NT2/D1 (cell line): ENCODE data around the gene DSCAML1.

Source experiments
- DNase-seq: peaks from one replicate; pipeline ENCODE4 v3.0.0-alpha.2; 2011; ENCODE audit warnings: low read depth, low spot score
- H3K27me3 ChIP-seq: 2 replicates; pipeline ENCODE4 v1.6.0; 2011; ENCODE audit warnings: mild to moderate bottlenecking; ENCODE audit not compliant: insufficient read length, insufficient read depth
- H3K36me3 ChIP-seq: 2 replicates; pipeline ENCODE4 v1.6.1; 2011; ENCODE audit warnings: mild to moderate bottlenecking, low read length, mixed read lengths; ENCODE audit not compliant: insufficient read depth, insufficient read length
- H3K4me1 ChIP-seq: 2 replicates; pipeline ENCODE4 v1.5.1; 2011; ENCODE audit not compliant: insufficient read depth, insufficient read length
- H3K4me3 ChIP-seq: 2 replicates; pipeline ENCODE4 v1.5.1; 2011; ENCODE audit warnings: low read depth; ENCODE audit not compliant: insufficient read length
- H3K9ac ChIP-seq: 2 replicates; pipeline ENCODE4 v1.6.0; 2011; ENCODE audit warnings: low read depth; ENCODE audit not compliant: insufficient read length
- H3K9me3 ChIP-seq: 2 replicates; pipeline ENCODE4 v1.5.1; 2011; ENCODE audit warnings: mild to moderate bottlenecking, low read length; ENCODE audit not compliant: insufficient read depth
- SUZ12 ChIP-seq: IDR thresholded peaks from 2 replicates; pipeline ENCODE4 v1.6.1; 2011; ENCODE audit not compliant: insufficient read length, insufficient read depth; ENCODE audit errors: extremely low read depth
- YY1 ChIP-seq: IDR thresholded peaks from 2 replicates; pipeline ENCODE4 v1.6.1; 2011; ENCODE audit not compliant: insufficient read length, insufficient read depth
- ZNF274 ChIP-seq: IDR thresholded peaks from 2 replicates; pipeline ENCODE4 v1.6.1; 2011; ENCODE audit warnings: mild to moderate bottlenecking, low read depth, low read length

The DSCAML1 gene

DNA sequence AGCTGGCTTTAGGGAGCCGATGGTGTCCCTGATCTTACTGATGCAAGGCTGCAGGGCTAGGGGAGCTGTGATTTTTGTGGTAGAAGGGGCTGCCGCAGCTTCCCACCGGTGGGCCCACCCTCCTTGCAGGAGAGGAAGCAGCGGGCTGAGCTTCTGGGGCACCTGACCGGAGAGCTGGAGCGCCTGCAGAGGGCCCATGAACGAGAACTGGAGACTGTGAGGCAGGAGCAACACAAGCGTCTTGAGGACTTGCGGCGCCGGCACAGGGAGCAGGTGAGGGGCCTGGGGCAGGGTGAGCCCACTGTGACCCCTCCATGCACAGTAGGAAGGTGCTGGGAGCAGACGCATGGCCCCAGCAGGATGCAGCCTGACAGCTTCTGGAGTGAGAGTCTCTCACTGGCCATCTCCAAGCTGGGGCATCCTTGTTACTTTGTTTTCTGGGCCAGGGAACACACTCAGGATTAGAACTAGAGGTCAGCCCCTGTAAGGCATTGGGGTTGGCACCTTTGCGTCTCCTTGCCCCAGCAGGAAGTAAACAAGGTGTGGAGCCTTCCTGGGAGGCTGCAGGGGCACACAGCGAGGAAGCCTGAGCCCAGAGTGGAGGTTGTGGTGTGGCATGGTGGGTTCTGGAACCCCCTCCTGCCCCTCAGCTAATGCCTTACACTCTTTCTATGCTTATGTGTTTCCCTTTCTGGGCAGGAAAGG is 402.6 kb downstream of the DSCAML1 start:
- no peaks in the 10 kb centered on the region for H3K4me1 ChIP-seq
- H3K36me3 ChIP-seq, result peaks cover 82% of the 10 kb centered on the region
- no peak for DNase-seq
- peaks cover 24% of the 10 kb centered on the region; the same call in 1 of the 2 replicates for H3K9me3 ChIP-seq
- no peaks in the 10 kb centered on the region for H3K27me3 ChIP-seq
- no peak overlapping the region for H3K4me3 ChIP-seq
- H3K9ac ChIP-seq, result no peak overlapping the region
- TF ChIP-seq SUZ12 (no peak), YY1 (no peak), ZNF274 (no peak)

DNA sequence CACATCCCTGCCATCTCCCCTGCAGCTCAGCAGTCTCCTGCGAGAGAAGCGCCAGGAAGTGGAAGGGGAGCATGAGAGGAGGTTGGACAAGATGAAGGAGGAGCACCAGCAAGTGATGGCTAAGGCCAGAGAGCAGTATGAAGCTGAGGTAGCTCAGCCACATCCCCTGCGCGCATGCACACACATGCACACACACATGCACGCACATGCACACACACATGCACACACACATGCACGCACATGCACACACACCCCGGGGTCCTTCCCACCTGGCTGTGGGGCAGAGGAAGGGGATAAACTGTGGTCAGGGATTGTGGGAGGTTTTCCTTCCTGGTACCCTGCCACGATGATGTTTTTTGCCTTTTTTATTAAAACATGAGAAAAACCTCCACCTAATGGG is 404.0 kb downstream of the DSCAML1 start:
- DNase-seq, result no peak
- Histone ChIP-seq H3K4me1 (no peaks in the 10 kb centered on the region), H3K9me3 (0 out of 2 replicates have a peak, but pooled peaks cover 12% of the 10 kb centered on the region), H3K36me3 (peaks cover 78% of the 10 kb centered on the region), H3K9ac (no peak overlapping the region), H3K4me3 (no peak overlapping the region), H3K27me3 (no peaks in the 10 kb centered on the region)
- no peak for TF ChIP-seq SUZ12
- no peak for TF ChIP-seq YY1
- TF ChIP-seq ZNF274, result no peak

DNA sequence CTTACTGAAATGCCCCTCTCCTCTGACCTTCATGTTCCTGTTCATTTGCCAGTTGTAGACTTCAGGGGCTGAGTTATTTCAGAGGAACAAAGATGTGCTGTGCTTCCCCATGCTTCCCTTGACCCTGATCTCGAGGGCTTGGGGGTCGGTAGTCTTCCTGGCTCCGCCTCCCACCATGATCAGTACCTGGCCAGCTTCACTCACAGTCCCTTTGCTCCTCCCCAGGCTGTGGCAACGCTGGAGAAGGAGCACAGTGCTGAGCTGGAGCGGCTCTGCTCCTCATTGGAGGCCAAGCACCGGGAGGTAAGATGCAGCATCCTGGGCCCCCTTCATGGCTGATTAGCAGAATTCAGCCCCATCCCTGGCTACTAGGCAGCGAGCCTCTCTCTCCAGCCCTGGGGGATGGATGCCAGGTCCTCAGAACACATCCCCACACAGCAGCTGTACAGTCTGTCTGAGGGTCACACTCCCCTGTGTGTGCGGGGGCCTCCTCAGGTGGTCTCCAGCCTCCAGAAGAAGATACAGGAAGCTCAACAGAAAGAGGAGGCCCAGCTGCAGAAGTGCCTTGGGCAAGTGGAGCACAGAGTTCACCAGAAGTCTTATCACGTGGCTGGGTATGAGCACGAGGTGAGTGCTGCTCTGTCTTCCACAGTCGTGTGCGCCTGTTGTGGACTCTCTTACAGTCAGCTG is 404.9 kb downstream of the DSCAML1 start:
- DNase-seq, result no peak
- no peaks in the 10 kb centered on the region for H3K4me1 ChIP-seq
- H3K9ac ChIP-seq, result peak overlapping the region; percentile 21
- H3K9me3 ChIP-seq, result 0 out of 2 replicates have a peak, but pooled peaks cover 6% of the 10 kb centered on the region
- TF ChIP-seq YY1 (no peak), SUZ12 (no peak), ZNF274 (no peak)
- H3K27me3 ChIP-seq, result no peaks in the 10 kb centered on the region
- peaks cover 80% of the 10 kb centered on the region for H3K36me3 ChIP-seq
- no peak overlapping the region for H3K4me3 ChIP-seq

DNA sequence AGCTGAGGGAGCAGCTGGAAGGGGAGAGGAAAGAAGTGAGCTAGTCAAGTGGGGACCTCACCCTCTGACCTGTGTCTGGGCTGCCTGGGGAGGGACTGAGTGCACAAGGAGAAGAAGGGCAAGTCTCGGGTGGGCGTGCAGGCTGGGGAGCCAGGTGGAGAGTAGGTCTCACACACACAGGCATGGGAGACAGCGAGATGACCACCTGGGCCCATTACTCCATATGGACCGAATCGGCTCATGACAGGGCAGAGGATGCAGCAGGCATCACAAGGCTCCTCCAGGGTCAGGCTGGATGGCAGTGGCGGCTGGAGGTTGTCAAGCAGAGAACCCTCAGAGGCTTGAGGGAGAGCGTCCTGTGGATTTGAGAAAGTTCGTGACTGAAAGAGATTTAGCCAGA is 405.8 kb downstream of the DSCAML1 start:
- Histone ChIP-seq H3K4me3 (no peak overlapping the region), H3K9me3 (no peaks in the 10 kb centered on the region), H3K4me1 (no peaks in the 10 kb centered on the region), H3K9ac (no peak overlapping the region), H3K27me3 (no peaks in the 10 kb centered on the region), H3K36me3 (peaks cover 80% of the 10 kb centered on the region)
- DNase-seq, result no peak
- no peak for TF ChIP-seq SUZ12
- no peak for TF ChIP-seq YY1
- no peak for TF ChIP-seq ZNF274

DNA sequence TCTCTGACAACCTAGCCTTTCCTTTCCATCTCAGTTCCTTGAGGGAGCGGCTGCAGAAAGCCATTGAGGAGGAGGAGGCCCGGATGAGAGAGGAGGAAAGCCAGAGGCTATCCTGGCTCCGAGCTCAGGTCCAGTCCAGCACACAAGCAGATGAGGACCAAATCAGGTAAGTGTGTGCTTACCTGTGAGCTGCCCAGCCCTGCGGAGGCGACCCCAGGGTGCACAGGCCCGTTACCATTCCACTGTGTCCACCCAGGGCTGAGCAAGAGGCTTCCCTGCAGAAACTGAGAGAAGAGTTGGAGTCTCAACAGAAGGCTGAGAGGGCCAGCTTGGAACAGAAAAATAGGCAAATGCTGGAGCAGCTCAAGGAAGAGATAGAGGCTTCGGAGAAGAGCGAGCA is 406.3 kb downstream of the DSCAML1 start:
- H3K4me3 ChIP-seq, result no peak overlapping the region
- no peaks in the 10 kb centered on the region for H3K4me1 ChIP-seq
- no peak for TF ChIP-seq YY1
- no peak for TF ChIP-seq SUZ12
- no peak for TF ChIP-seq ZNF274
- no peak for DNase-seq
- H3K9ac ChIP-seq, result no peak overlapping the region
- no peaks in the 10 kb centered on the region for H3K27me3 ChIP-seq
- no peaks in the 10 kb centered on the region for H3K9me3 ChIP-seq
- H3K36me3 ChIP-seq, result peaks cover 81% of the 10 kb centered on the region

DNA sequence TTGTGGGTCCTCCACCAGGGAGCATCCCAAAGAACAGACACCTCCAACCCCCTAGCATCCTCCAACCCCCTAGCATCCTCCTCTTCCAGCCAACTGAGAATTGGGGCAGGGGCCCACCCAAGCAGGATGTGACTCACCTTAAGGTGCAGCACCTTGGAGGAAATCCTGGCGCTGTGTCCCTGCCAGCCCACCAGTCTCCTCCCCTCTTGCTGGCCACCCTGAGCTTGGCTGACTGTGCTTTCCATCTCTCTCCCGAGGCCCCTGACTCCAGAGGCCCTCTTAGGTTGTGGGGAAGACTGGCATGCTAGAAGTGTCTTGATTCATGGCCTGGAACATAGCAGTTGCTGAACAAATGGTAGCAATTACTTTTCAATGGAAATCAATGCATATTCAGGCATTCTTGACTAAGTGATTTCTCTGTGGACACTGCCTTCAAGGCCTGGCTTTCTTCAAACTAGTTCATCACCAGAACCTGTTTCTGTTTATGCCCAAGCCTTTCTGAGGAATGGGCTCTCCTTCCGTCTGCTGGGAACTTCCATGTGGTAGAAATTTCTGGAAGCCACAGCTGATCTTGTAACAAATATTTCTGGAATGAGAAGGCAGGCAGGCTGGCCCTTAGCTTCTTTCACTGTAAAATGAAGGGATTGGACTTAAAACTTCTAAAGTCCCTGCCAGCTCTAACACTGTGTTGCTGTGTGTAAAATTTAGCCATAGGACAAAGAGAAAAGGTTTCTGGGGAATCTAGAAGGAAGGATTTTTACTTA is 408.8 kb downstream of the DSCAML1 start:
- peaks cover 75% of the 10 kb centered on the region for H3K36me3 ChIP-seq
- no peak overlapping the region for H3K4me3 ChIP-seq
- H3K9ac ChIP-seq, result no peak overlapping the region
- no peaks in the 10 kb centered on the region for H3K9me3 ChIP-seq
- DNase-seq, result no peak
- H3K4me1 ChIP-seq, result no peaks in the 10 kb centered on the region
- TF ChIP-seq SUZ12 (no peak), ZNF274 (no peak), YY1 (no peak)
- no peaks in the 10 kb centered on the region for H3K27me3 ChIP-seq

DNA sequence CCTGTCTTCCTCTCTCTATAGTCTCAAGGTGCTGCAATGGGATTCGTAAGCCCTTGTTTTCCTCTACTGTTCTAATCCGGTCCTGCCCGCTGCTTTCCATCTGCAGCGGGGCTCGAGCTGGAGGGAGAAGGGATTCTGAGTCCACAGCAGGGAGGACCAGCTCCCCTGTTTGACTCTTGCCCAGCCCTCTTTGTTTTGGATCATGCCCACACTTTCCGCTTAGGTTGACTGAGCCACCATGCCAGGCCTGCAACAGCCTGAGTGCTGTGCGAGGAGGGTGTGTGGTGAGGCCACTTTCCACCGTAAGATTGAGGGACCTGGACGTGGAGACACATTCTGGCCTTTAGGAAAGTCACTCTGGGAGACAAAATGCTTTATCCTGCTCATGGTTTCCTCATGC is 411.1 kb downstream of the DSCAML1 start:
- no peak overlapping the region for H3K9ac ChIP-seq
- no peak overlapping the region for H3K4me3 ChIP-seq
- no peak for TF ChIP-seq SUZ12
- no peak for TF ChIP-seq YY1
- DNase-seq, result no peak
- H3K27me3 ChIP-seq, result no peaks in the 10 kb centered on the region
- H3K36me3 ChIP-seq, result peaks cover 75% of the 10 kb centered on the region
- H3K4me1 ChIP-seq, result peaks cover 4% of the 10 kb centered on the region
- H3K9me3 ChIP-seq, result no peaks in the 10 kb centered on the region
